Activated CD4-positive, alpha-beta T cell treated with anti-CD3 and anti-CD28 coated beads, Interleukin-2, amount 50 U/mL, for 48 hours (primary cell): Measurements from ENCODE around the gene FKBP1B.
"Not testable (repeated sequence)": the region's sequence is repeated elsewhere in the genome, so short reads cannot be mapped to it uniquely, and the experiment has no call there.

Experiments used
- DNase-seq, 2 experiments: peaks; one replicate each; pipeline ENCODE4 v3.0.0-alpha.2; 2020

FKBP1B gene

DNA sequence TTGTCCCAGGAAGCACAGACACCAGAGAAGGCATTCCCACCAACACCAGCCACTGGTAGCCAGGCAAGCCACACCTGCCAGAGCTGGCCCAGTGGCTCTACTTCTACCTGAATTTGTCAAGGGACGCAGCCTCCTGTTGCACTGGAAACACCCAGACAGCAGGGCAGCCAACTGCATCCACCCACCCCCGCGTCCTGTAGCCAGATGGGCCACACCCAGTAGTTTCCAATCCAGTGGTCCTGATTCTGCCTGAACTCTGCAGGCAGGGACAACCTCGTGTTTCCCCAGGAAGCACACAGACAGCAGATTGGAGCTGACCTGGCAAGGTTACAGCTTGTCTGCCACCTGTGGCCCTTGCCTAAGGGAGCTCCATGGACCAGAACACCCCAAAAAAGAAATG lies 55.4 kb downstream of the FKBP1B start:
- DNase-seq: no peak

DNA sequence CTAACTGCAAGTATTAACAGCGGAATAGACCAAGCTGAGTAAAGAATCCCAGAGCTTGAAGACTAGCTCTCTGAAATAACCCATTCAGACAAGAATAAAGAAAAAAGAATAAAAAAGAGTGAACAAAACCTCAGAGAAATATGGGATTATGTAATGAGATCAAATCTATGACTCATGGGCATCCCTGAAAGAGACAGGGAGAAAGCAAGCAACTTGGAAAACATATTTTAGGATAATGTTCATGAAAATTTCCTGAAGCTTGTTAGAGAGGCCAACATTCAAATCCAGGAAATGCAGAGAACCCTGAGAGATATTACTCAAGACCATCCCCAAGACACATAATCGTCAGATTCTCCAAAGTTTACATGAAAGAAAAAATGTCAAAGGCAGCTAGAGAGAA lies 56.3 kb downstream of the FKBP1B start:
- no peak for DNase-seq

DNA sequence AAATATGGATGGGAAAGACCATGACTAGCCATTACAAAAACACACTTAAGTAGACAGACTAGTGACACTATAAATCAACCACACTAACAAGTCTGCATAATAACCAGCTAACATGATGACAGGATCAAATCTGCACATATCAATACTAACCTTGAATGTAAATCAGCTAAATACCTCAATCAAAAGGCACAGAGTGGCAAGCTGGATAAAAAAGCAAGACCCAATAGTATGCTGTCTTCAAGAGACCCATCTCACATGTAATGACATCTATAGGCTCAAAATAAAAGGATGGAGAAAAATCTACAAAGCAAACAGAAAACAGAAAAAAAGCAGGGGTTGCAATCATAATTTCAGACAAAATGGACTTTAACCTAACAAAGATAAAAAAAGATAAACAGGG lies 57.2 kb downstream of the FKBP1B start:
- no peak for DNase-seq

DNA sequence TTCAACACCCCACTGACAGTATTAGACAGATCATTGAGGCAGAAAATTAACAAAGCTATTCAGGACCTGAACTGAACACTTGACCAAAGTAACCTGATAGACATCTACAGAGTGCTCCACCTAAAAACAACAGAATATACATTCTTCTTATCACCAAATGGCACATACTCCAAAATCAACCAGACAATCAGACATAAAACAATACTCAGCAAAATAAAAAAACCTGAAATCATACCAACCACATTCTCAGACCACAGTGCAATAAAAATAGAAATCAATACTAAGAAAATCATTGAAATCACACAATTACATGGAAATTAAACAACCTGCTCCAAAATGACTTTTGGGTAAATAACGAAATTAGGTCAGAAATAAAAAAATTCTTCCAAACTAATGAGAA lies 57.8 kb downstream of the FKBP1B start:
- no peak for DNase-seq

DNA sequence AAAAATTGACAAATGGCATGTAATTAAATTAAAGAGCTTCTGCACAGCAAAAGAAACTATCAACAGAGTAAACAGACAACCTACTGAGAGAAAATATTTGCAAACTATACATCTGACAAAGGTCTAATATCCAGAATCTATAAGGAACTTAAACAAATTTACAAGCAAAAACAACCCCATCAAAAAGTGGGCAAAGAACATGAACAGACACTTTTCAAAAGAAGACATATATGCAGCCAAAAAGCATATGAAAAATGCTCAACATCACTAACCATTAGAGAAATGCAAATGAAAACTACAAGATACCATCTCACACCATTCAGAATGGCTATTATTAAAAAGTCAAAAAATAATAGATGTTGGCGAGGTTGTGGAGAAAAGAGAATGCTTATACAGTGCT lies 59.9 kb downstream of the FKBP1B start:
- DNase-seq: not testable (repeated sequence)

DNA sequence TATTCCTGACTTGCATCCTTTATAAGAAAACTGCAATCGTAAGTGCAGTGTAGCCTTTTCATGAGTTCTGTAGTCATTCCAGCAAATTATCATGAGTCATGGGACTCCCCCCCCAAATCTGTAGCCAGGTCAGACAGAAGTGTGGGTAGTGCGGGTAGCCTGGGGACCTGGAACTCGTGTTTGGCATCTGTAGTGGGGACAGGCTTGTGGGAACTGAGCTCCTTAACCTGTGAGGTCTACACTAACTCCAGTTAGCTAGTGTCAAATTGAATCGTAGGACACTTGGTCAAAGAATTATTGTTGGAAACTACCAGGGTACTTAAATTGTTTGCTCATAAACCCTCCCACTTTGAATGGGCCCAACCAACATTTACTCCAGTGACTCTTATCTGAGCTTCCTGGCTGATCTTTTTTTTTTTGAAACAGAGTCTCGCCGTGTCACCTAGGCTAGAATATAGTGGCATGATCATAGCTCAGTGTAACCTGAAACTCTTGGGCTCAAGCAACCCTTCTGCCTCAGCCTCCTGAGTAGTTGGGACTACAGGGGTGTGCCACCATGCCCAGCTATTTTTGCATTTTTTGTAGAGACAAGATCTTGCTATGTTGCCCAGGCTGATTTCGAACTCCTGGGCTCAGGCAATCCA lies 61.2 kb downstream of the FKBP1B start:
- no peak for DNase-seq

DNA sequence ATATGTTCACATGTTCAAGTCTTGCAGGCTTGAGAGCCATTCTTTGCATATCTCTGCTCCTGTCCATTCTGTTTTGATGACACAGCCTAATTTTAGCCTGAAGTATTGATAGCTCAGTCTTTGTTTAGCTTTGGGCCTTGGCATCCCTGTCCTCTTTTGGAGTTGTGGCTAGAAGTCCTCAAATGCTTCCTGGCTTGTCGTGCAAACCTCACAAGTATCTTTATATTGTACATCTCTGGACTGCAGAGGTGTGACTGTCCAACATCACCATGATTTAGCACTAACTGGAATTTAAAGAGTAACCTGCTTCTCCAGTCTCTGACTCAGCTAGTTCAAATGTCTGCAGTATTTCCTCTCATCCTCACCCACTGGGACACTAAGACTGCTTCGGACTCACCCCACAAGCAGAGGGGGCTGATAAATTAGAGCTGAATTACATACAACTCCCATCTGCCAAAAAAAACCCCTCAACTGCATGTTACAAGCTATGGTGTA lies 61.9 kb downstream of the FKBP1B start:
- DNase-seq: no peak
